COR-L47 (cell line): Measurements from ENCODE around the gene LAMA3.
A peak's percentile ranks its signal among the peaks of the same experiment; 100 is the strongest.

Experiments used
- DNase-seq: peaks from one replicate; lab custom pipeline; 2025; lab: John Stamatoyannopoulos, UW

Gene LAMA3

DNA sequence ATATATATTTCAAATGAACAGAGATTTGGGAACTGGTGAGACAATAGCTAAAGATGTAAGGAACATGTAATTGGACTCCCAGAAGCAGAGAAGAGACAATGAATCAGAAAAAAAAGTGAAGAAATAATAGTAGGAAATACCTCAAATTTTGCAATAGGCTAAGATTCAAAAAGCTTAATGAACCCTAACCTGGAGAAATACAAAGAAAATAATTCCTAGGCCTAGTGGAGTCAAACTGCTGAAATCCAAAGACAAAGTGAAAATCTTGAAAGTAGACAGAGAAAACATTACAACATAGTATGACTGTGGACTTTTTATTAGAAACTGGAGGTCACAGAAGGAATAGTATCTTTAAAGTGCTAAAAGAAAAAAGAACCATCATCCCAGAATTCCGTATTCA lies 76.7 kb downstream of the LAMA3 start:
- no peak for DNase-seq

- no peak for DNase-seq
These were observed 83.2 kb downstream of the LAMA3 start for GRCh38 chr18:23772327-23773024.

DNA sequence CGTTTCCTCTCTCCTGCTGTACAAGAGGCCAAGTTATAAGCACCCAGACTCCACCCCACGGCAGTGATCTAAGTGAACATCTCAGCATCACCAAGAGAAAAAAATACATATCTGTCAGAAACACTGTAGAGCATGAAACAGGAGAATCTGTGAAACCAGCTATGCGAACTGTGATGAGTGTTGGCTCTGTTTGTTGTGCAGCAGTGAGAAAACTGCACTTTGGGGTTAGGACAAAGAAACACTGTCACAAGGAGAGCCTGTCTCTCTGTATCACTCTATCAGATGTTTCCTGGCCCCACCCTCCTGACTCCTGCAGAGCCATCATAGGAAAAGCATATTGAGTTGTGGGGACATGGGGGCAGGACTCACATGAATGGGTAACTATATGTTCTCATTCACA lies 87.1 kb downstream of the LAMA3 start:
- DNase-seq, result no peak

- DNase-seq, result no peak
These were observed 89.6 kb downstream of the LAMA3 start for GRCh38 chr18:23778828-23779227.

DNA sequence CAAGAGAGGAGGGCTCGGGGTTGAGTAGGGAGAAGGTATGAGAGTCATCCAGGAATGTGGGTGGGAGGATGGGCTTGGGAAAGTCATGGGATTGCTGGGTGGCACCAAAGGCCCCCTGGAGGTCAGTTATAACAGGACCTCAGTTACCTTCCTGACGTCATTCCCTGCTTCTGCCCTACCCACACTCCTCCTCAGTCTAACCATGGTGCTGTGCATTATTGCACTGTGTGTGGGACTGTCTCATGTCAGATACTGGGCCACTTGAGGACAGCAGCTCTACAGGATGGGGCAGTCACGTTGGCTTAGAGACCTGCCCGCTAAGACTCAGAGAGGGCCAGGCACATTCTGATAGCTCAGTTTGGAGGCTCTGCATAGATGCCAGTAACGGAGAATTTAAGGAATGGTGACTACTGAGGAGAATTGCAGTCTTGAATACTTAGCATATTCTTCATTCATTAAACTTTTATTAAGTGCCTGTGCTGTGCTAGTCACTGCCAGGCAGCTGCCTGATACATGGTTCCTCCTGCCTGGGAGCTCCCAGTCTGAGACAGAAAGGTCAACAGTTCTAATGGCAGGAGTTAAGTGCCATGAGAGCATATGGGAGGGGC lies 90.5 kb downstream of the LAMA3 start:
- no peak for DNase-seq

- no peak for DNase-seq
These were observed 95.6 kb downstream of the LAMA3 start for GRCh38 chr18:23784832-23785245.

- DNase-seq, result no peak
These were observed 103.8 kb downstream of the LAMA3 start for GRCh38 chr18:23793051-23793450.

GRCh38 chr18:23793985-23794867 lies 105.0 kb downstream of the LAMA3 start:
- no peak for DNase-seq

DNA sequence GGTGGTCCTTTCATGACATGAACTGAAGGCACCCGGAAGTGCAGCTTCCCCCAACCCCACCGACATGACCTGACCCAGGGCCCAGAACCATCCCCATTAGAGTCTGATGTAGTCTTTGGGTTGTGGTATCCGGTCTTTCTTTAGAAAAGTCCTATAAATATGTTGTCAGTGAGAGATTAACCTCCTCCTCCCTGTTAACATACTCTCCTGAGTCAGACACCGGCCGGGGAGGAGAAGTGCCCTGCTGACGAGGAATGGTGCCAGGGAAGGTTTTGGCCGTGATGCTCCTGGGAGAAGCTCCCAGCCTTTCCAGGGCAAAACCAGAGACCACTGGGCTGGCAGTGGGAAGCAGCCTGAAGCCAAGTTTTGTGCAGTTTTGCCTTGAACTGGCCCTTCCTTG lies 109.0 kb downstream of the LAMA3 start:
- DNase-seq, result no peak

DNA sequence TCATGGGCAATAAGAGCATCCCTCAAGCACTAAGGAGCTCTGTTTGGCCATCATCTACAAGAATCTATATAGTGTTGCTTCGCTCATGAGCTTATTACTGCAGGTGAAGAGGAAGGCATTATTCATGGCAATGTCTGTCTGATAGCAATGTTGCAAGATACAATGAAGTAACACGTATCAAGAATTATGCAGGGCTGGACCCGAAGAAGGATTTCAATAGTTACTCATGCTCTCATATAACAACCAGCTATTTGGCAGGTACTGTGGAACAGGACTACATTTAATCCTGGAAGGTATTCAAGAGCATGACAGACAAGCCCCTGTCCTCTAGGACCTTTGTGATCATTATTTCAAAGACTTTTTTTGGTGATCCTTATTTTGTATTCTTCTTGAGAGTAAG lies 109.6 kb downstream of the LAMA3 start:
- no peak for DNase-seq

DNA sequence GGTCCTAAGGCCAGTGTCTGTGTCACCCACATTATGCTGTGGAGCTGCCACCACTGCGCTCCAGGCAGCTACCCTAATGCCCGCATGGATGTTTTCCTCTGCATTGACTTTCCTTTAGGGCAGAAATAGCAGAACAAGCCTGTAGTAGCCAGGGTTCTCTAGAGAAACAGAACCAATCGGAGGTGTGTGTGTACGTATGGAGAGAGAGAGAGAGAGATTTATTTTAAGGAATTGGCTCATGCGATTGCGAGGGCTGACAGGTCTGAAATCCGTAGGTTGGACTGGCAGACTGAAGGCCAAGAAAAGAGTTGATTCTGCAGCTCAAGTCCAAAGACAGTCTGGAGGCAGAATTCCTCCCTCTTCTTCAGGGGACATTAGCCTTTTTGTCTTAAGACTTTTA lies 110.3 kb downstream of the LAMA3 start:
- DNase-seq, result no peak

DNA sequence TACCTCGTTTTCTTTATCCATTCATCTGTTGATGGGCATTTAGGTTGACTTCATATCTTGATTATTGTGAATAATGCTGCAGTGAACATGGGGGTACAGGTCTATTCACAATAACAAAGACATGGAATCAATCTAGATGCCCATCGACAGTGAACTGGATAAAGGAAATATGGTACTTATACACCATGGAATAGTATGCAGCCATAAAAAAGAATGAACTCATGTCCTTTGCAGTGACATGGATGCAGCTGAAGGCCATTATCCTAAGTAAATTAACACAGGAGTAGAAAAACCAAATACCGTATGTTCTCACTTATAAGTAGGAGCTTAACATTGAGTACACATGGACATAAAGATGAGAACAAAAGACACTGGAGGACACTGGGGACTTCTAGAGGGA lies 111.6 kb downstream of the LAMA3 start:
- DNase-seq, result no peak

DNA sequence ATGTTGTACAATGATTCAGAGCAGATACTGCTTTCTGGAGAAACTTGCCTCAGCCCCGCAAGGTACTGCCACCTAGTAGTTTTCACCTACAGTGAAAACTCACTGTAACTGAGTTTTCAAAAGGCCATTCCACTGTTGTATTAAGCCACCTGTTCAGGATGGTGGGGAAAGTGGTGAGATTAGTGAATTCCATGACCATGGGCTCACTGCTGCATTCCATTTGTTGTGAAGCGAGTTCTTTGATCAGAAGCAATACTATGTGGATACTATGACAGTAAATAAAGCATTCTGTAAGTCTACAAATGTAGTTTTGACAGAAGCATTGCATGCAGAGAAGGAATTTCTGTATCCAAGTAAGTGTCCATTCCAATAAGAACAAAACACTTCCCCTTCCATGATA lies 113.6 kb downstream of the LAMA3 start:
- DNase-seq, result no peak

GRCh38 chr18:23803755-23804154 lies 114.5 kb downstream of the LAMA3 start:
- no peak for DNase-seq

DNA sequence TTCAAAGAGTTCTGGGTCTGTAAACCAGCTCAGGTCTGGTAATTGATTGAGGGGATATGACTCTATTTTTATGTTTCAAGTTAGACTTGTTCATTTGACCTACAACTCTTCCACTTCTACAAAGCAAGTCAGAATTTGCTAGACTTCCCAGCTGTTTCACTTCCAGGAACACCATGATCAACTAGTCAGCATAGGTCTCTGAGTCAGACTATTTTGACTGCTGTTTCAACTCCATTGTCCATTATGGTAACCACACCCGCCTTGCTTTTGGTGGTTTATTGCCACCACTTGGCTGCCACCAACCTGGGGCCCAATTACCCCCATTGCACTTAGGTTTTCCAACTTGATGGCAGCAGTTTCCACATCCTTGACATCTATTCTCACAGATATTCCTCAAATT lies 116.6 kb downstream of the LAMA3 start:
- no peak for DNase-seq

DNA sequence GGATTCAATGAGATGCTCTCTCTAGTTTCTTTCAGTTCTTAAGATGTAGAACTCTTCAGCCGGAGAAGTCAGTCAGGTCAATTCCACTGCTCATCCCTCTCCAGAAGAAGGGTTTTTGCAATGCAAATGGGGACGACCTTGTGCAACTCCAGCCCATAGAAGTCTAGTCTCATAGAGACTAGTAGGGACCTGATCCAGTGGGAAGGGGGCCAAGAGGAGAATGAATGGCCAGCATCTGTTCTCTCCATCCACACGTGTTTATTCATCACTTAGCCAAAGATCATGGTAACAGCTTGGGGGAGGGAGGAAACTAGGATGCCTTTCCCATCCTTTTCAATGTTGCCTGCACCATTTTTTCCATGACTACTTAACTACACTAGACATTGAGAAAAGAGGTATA lies 120.2 kb downstream of the LAMA3 start:
- DNase-seq, result no peak

- DNase-seq, result no peak
These were observed 121.1 kb downstream of the LAMA3 start for GRCh38 chr18:23810396-23810795.

GRCh38 chr18:23811176-23811575 lies 121.9 kb downstream of the LAMA3 start:
- DNase-seq, result no peak

GRCh38 chr18:23812546-23813440 lies 123.5 kb downstream of the LAMA3 start:
- peak; percentile 34 for DNase-seq

DNA sequence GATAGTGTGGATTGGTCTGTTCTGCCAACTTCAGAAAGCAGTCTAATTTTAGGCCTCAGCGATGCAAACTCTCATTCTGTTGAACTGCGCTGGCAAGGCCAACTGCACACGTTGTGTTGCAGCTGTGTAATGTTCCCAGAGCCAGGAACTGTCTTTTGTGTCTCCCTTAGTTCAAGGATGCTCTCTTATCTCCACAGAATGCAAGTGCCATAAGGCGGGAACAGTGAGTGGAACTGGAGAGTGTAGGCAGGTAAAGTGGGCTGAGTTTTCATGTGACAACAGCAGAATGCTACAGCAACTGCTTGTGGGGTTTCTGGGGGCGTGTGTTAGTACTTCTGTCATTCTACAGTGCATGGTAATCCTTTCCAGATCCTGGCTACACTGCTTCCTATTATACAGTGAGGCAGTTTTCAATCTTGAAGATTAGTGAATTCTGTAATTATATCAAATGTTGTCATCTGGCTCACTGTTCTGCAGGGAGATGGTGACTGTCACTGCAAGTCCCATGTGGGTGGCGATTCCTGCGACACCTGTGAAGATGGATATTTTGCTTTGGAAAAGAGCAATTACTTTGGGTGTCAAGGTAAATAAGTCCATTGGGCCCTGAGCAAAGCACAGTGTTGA lies 125.8 kb downstream of the LAMA3 start:
- no peak for DNase-seq

DNA sequence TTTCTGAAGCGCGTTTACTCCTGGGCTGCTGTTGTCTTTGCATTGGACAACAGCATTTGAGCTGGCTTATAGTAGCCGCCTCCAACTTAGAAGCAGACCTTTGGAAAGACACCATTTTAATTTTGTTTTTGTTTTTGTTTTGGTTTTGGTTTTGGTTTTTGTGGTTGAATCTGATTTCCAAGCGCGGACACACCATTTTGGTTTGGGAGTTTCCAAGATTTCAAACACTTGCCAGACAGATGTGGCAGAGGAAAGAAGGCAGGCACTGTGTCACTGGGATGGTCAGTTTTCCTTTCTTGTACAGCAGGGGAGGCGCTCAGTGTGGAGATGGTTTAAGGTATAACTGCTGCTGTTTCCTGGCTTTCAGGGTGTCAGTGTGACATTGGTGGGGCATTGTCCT lies 126.8 kb downstream of the LAMA3 start:
- DNase-seq, result no peak

DNA sequence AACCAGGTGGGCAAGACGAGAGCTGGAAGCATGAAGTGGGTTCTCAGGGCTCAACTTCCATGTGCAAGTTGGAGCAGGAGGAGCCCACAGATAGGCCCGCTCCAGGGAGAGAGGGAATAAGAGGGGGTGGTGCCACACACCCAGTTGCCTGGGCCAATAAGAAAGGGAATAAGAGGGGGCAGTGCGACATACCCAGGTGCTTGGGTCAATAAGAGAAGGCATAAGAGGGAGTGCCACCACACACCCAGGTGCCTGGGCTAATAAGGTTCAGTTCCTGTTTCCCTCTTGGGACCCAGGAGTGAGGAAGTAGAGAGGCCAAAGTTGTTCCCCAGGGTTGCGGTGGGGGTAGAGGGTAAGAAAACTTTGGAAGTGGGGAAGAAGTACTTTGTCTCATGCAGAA lies 127.5 kb downstream of the LAMA3 start:
- DNase-seq, result no peak
